ENCODE measurements around the gene TESK2. TPM values are rescaled to one million over a fixed set of nuclear protein-coding genes. Genes with fewer than 3 reads are reported as not detected.
"Not testable (repeated sequence)": the region's sequence is repeated elsewhere in the genome, so short reads cannot be mapped to it uniquely, and the experiment has no call there.

The TESK2 gene
- total RNA-seq, 2 experiments from 2014 or later, result 3.1 to 3.3 TPM

DNA sequence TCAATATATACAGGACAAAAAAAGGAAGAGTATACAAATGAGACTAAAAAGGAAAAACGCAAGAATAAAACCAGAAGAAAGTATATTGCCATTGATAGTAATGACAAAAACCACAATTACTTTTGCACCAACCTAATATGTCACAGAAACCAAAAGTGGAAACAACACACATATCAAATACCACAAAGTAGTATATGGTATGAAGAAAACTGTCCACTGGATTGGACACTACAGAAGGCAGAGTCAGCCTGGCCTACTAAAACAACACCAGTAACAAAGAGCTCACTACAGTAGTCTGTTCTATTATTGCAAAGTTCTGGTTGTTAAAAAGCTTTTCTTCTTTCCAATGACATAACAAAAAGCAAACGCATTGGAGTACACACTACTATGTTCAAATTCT is 17.7 kb downstream of the TESK2 start:
- POLR2A ChIA-PET, result no interaction called here
- DNase-seq (no peak), ATAC-seq (no peak)
- CTCF ChIA-PET, result no interaction called here
- H3K36me3 Mint-ChIP-seq (ENCODE audit: low read depth), result no peaks in the 10 kb centered on the region
- intact Hi-C loops (cut with DNase I, micrococcal nuclease), result no loop called here
- H3K4me3 Mint-ChIP-seq, result no peak overlapping the region
- no peaks in the 10 kb centered on the region for H3K27me3 Mint-ChIP-seq
- H3K9me3 Mint-ChIP-seq (ENCODE audit: low read depth), result no peaks in the 10 kb centered on the region
- H3K27ac Mint-ChIP-seq, result no peak overlapping the region
- no peaks in the 10 kb centered on the region for H3K4me1 Mint-ChIP-seq

DNA sequence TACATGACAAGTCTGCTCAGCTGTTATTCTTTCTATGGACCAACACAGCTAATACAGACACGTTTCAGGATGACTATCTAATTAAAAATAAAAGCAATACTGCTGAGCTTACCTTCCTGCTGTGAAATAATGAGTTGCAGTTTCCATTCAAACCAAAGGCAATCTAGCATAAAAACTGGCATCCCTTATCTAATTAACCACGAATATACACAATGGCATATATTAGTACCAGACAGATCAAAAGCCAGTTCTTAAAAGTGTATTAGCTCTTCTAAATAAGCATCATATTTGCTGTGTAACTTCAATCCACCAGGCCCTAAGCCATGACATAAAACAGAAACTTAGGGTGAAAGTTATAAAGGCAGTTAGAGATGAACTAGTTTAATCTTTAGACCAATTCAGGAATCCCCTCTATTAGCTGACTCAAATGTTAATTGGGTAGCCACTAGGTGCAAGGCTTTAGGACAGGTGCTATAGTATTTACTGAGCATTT is 20.6 kb downstream of the TESK2 start:
- no peak for ATAC-seq
- Mint-ChIP-seq H3K27me3 (no peaks in the 10 kb centered on the region), H3K36me3 (ENCODE audit: low read depth) (no peaks in the 10 kb centered on the region), H3K27ac (no peak overlapping the region), H3K4me3 (no peak overlapping the region), H3K9me3 (ENCODE audit: low read depth) (no peaks in the 10 kb centered on the region), H3K4me1 (no peaks in the 10 kb centered on the region)
- intact Hi-C loops (cut with DNase I, micrococcal nuclease), result no loop called here
- ChIA-PET POLR2A (interaction anchor here (0.6 kb wide), 1 partner anchor 51 kb away, joined by 3 read pairs; the partner anchor contains the start of gene PRDX1), CTCF (interaction anchor here (0.6 to 1.8 kb wide), 2 partner anchors 23 to 186 kb away, joined by 3 to 6 read pairs; no protein-coding TSS in a partner anchor)
- DNase-seq, result no peak

DNA sequence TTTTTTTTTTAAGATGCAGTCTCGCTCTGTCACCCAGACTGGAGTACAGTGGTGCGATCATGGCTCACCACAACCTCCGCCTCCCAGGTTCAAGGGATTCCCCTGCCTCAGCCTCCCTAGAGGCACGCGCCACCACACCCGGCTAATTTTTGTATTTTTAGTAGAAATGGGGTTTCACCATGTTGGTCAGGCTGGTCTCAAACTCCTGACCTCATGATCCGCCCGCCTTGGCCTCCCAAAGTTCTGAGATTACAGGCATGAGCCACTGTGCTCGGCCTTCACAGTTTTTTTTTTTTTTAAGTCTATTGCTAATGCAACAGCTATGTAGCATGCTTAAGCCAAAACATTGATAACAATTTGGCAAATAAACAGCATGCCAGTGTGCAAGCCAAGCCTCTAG is 23.6 kb downstream of the TESK2 start:
- CTCF ChIA-PET; H3K27ac Mint-ChIP-seq; DNase-seq; intact Hi-C loops (cut with DNase I, micrococcal nuclease); H3K4me1 Mint-ChIP-seq; H3K27me3 Mint-ChIP-seq; H3K4me3 Mint-ChIP-seq; H3K36me3 Mint-ChIP-seq (ENCODE audit: low read depth); ATAC-seq; POLR2A ChIA-PET; H3K9me3 Mint-ChIP-seq (ENCODE audit: low read depth): not testable (repeated sequence)

DNA sequence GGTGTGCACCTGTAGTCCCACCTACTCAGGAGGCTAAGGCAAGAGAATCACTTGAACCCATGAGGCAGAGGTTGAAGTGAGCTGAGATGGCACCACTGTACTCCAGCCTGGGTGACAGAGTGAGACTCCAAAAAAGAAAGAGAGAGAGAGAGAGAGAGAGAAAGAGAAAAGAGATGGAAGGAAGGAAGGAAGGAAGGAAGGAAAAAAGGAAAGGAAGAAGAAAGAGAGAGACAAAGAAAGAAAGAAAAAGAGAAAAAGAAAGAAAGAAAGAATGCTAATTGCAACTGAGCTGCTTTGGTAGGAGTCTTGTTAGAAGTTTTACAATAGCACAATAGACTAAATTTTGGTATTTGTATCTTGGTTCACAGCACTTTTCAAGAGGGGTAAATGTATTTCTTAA is 25.7 kb downstream of the TESK2 start:
- ATAC-seq, result no peak
- POLR2A ChIA-PET, result no interaction called here
- intact Hi-C loops (cut with DNase I, micrococcal nuclease), result no loop called here
- Mint-ChIP-seq H3K9me3 (ENCODE audit: low read depth) (no peaks in the 10 kb centered on the region), H3K27me3 (no peaks in the 10 kb centered on the region), H3K36me3 (ENCODE audit: low read depth) (no peaks in the 10 kb centered on the region), H3K4me3 (no peak overlapping the region), H3K4me1 (no peaks in the 10 kb centered on the region), H3K27ac (no peak overlapping the region)
- CTCF ChIA-PET, result interaction anchor here (0.6 to 0.7 kb wide), 2 partner anchors 65 to 134 kb away, joined by 3 read pairs; no protein-coding TSS in a partner anchor
- DNase-seq, result no peak

DNA sequence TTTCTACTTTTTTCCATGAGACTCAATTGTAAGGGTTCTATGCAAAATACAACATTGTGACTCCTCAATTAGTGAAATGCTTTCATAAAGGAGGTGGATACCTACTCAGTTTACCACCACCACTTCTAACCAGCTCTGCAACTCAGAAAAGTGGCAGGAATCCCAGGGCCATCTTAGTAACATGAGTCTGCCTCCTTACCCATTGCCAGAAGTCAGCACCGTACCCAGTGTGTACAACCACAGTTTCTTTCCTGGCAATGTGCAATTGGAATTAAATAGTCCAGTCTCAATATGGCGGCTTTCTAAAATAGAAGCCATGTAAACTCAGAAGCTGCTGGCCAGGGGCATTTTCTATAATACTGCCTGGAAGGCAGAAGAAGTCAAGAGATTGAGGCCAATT is 32.1 kb downstream of the TESK2 start:
- intact Hi-C loops (cut with DNase I, micrococcal nuclease), result no loop called here
- Mint-ChIP-seq H3K9me3 (ENCODE audit: low read depth) (no peaks in the 10 kb centered on the region), H3K36me3 (ENCODE audit: low read depth) (no peaks in the 10 kb centered on the region), H3K27me3 (no peaks in the 10 kb centered on the region), H3K4me3 (no peak overlapping the region), H3K27ac (no peak overlapping the region), H3K4me1 (no peaks in the 10 kb centered on the region)
- no peak for ATAC-seq
- ChIA-PET POLR2A (no interaction called here), CTCF (no interaction called here)
- no peak for DNase-seq

DNA sequence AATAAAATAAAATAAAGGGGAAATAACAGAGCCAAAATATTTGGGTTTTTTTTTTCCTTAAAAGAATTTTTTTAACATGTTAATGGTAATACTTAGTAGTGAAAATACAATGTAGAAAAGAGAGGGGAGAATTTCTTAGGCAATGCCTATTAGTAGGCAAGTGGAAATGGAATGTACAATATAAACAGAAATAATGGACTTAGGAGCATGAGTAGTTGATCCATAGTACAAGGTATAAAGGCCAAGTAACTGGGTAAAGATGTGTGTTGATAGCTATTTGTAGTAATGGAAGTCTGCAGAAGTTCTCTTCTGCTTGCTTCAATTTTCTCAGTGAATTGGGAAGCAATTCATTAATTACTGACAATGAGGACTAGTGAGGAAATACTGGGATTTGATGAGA is 34.4 kb downstream of the TESK2 start:
- no peaks in the 10 kb centered on the region for H3K9me3 Mint-ChIP-seq (ENCODE audit: low read depth)
- H3K27me3 Mint-ChIP-seq, result no peaks in the 10 kb centered on the region
- intact Hi-C loops (cut with DNase I, micrococcal nuclease), result no loop called here
- ChIA-PET CTCF (interaction anchor here (0.7 kb wide), 1 partner anchor 163 kb away, joined by 4 read pairs; no protein-coding TSS in a partner anchor), POLR2A (no interaction called here)
- H3K4me3 Mint-ChIP-seq, result no peak overlapping the region
- no peak overlapping the region for H3K27ac Mint-ChIP-seq
- no peak for DNase-seq
- no peaks in the 10 kb centered on the region for H3K36me3 Mint-ChIP-seq (ENCODE audit: low read depth)
- H3K4me1 Mint-ChIP-seq, result no peaks in the 10 kb centered on the region
- ATAC-seq, result no peak

DNA sequence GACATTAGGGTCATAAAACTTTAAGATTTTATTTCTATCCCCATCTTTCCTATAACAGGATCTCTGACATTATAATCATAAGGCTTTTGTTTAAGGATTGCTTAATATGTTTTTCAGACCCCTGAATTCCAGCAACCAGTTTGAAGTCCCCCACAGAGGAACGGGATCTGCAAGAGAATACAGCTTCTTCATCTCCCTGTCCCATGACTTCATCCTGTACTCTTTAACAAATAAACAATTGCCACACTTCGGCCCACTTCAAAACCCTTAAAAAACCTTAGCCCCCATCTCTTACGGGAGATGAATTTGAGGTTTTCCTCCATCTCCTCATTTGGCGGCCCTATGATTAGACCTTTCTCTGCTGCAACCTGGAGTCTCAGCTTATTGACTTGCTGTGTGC is 35.8 kb downstream of the TESK2 start:
- no peaks in the 10 kb centered on the region for H3K27me3 Mint-ChIP-seq
- POLR2A ChIA-PET, result no interaction called here
- ATAC-seq (no peak), DNase-seq (no peak)
- H3K4me3 Mint-ChIP-seq, result no peak overlapping the region
- intact Hi-C loops (cut with DNase I, micrococcal nuclease), result no loop called here
- no peak overlapping the region for H3K27ac Mint-ChIP-seq
- H3K36me3 Mint-ChIP-seq (ENCODE audit: low read depth), result no peaks in the 10 kb centered on the region
- H3K9me3 Mint-ChIP-seq (ENCODE audit: low read depth), result no peaks in the 10 kb centered on the region
- CTCF ChIA-PET, result no interaction called here
- no peaks in the 10 kb centered on the region for H3K4me1 Mint-ChIP-seq

DNA sequence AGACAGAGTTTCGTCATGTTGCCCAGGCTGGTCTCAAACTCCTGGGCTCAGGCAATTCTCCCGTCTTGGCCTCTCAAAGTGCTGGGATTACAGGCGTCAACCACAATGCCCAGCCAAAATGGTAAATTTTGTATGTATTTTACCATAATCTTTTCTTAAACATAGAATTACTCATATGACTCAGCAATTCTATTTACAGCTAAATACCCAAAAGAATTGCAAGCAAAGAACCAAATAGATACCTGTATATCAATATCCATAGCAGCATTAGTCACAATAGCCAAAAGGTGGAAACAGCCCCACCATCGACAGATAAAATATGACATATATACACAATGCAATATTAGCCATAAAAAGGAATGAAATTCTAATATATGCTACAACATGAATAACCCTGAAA is 36.5 kb downstream of the TESK2 start:
- no peaks in the 10 kb centered on the region for H3K9me3 Mint-ChIP-seq (ENCODE audit: low read depth)
- H3K4me1 Mint-ChIP-seq, result no peaks in the 10 kb centered on the region
- DNase-seq (no peak), ATAC-seq (no peak)
- no peak overlapping the region for H3K27ac Mint-ChIP-seq
- POLR2A ChIA-PET, result no interaction called here
- intact Hi-C loops (cut with DNase I, micrococcal nuclease), result no loop called here
- H3K36me3 Mint-ChIP-seq (ENCODE audit: low read depth), result no peaks in the 10 kb centered on the region
- CTCF ChIA-PET, result no interaction called here
- no peak overlapping the region for H3K4me3 Mint-ChIP-seq
- H3K27me3 Mint-ChIP-seq, result no peaks in the 10 kb centered on the region

DNA sequence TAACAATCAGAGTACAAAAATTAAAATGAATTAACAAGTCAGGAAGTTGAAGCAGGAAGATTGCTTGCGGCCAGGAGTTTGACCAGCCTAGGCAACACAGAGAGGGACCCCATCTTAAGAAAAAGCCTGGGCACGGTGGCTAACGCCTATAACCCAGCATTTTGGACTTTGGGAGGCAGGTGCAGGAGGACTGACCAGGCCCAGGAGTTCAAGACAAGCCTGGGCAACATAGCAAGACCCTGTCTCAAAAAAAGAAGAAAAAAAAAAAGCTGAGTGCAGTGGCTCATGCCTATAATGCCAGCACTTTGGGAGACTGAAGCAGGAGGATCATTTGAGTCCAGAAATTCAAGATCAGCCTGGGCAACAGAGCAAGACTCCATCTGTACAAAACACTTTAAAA is 38.5 kb downstream of the TESK2 start:
- DNase-seq (no peak), ATAC-seq (no peak)
- Mint-ChIP-seq H3K4me1 (no peaks in the 10 kb centered on the region), H3K36me3 (ENCODE audit: low read depth) (no peaks in the 10 kb centered on the region), H3K27ac (no peak overlapping the region), H3K27me3 (no peaks in the 10 kb centered on the region), H3K9me3 (ENCODE audit: low read depth) (no peaks in the 10 kb centered on the region), H3K4me3 (no peak overlapping the region)
- intact Hi-C loops (cut with DNase I, micrococcal nuclease), result no loop called here
- CTCF ChIA-PET, result no interaction called here
- POLR2A ChIA-PET, result interaction anchor here (0.6 kb wide), 1 partner anchor 91 kb away, joined by 3 read pairs; no protein-coding TSS in a partner anchor

DNA sequence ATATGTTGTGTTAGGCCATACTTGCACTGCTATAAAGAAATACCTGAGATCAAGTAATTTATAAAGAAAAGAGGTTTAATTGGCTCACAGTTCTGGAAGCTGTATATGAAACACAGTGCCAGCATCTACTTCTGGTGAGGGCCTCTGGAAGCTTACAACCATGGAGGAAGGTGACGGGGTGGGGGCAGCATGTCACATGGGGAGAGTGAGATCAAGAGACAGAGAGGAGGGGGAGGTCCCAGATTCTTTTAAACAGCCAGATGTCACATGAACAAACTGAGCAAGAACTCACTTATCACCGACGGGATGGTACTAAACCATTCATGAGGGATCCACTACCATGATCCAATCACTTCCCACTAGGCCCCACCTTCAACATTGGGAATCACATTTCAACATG is 42.6 kb downstream of the TESK2 start:
- no peak for DNase-seq
- intact Hi-C loops (cut with DNase I, micrococcal nuclease), result no loop called here
- no peak for ATAC-seq
- Mint-ChIP-seq H3K27ac (no peak overlapping the region), H3K9me3 (ENCODE audit: low read depth) (no peaks in the 10 kb centered on the region), H3K27me3 (no peaks in the 10 kb centered on the region), H3K36me3 (ENCODE audit: low read depth) (no peaks in the 10 kb centered on the region), H3K4me1 (no peaks in the 10 kb centered on the region), H3K4me3 (no peak overlapping the region)
- CTCF ChIA-PET, result no interaction called here
- POLR2A ChIA-PET, result no interaction called here

DNA sequence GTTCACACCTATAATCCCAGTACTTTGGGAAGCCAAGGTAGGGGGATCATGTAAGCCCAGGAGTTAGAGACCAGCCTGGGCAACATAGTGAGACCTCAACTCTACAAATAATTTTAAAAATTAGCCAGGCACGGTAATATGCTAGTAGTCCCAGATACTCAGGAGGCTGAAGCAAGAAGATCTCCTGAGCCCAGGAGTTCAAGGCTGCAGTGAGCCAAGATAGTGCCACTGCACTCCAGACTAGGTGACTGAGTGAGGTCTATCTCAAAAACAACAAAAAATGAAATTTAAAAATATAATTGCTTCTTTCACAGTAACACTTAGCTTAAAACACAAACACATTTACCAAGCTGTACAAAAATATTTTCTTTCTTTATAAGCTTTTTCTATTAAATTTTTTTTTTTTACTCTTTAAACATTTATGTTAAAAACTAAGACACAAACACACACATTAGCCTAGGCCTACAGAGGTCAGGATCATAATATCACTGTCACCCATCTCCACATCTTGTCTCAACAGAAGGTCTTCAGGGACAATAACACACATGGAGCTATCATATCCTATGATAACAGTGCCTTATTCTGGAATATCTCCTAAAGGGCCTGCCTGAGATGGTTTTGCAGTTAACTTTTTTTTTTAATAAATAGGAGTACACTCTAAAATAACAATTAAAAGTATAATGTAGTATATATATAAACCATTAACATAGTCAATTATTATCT is 43.9 kb downstream of the TESK2 start:
- Mint-ChIP-seq H3K4me1 (no peaks in the 10 kb centered on the region), H3K27me3 (no peaks in the 10 kb centered on the region), H3K36me3 (ENCODE audit: low read depth) (no peaks in the 10 kb centered on the region), H3K9me3 (ENCODE audit: low read depth) (no peaks in the 10 kb centered on the region), H3K27ac (no peak overlapping the region), H3K4me3 (no peak overlapping the region)
- intact Hi-C loops (cut with DNase I, micrococcal nuclease), result no loop called here
- DNase-seq, result no peak
- ChIA-PET CTCF (interaction anchor here (0.7 to 1.4 kb wide), 2 partner anchors 87 to 494 kb away, joined by 3 read pairs; no protein-coding TSS in a partner anchor), POLR2A (interaction anchor here (0.6 kb wide), 1 partner anchor 541 kb away, joined by 3 read pairs; no protein-coding TSS in a partner anchor)
- ATAC-seq, result no peak

DNA sequence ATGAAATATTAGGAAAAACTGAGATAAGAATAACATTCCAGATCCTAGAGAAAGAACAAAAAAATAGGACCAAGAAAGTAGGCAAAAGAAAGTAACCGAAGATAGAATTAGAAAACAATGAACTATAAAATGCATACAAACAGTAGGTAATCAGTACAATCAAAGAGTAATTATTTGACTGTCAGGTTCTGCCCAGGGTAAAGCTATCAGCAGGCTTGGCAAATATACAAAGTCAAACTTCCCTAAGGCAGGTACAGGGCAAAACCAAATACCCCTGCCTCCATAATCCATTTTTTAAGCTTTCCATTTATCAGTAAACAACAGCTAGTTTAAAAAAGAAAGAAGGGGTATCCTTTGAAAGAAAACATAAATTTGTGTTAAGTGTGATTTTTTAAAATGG is 44.4 kb downstream of the TESK2 start:
- DNase-seq (no peak), ATAC-seq (no peak)
- no peak overlapping the region for H3K27ac Mint-ChIP-seq
- ChIA-PET CTCF (interaction anchor here (0.7 to 1.4 kb wide), 4 partner anchors 15 to 495 kb away, joined by 3 to 4 read pairs (median 3); no protein-coding TSS in a partner anchor), POLR2A (interaction anchor here (0.6 to 0.7 kb wide), 2 partner anchors 23 to 540 kb away, joined by 3 to 7 read pairs; no protein-coding TSS in a partner anchor)
- no peaks in the 10 kb centered on the region for H3K9me3 Mint-ChIP-seq (ENCODE audit: low read depth)
- H3K4me1 Mint-ChIP-seq, result no peaks in the 10 kb centered on the region
- H3K36me3 Mint-ChIP-seq (ENCODE audit: low read depth), result no peaks in the 10 kb centered on the region
- intact Hi-C loops (cut with DNase I, micrococcal nuclease), result no loop called here
- H3K4me3 Mint-ChIP-seq, result no peak overlapping the region
- no peaks in the 10 kb centered on the region for H3K27me3 Mint-ChIP-seq

All from activated CD4-positive, alpha-beta T cell treated with anti-CD3 and anti-CD28 coated beads for 36 hours (primary cell).